ENCODE results near the gene CTNNBL1. TPM values are rescaled to one million over a fixed set of nuclear protein-coding genes. Genes with fewer than 3 reads are reported as not detected.

Gene CTNNBL1
- total and polyA plus RNA-seq, 2 experiments from 2014 or later: 27.6 to 55.0 TPM

- no peak overlapping the region for H3K4me2 ChIP-seq
- WGBS (ENCODE audit: low lambda C conversion rate, missing lambda C conversion rate): 91% methylated on average over 8 of the region's 8 CpGs
- H3K4me1 ChIP-seq (ENCODE audit: insufficient read depth): no peaks in the 10 kb centered on the region
- TF ChIP-seq EZH2 (IDR thresholded peaks at IDR 0.05; ENCODE audit: borderline replicate concordance) (no peak), CTCF (IDR thresholded peaks at IDR 0.05; ENCODE audit: poor library complexity) (no peak), EZH2phosphoT487 (IDR thresholded peaks at IDR 0.05; ENCODE audit: low read depth, severe bottlenecking, unreplicated experiment) (no peak)
- no peaks in the 10 kb centered on the region for H3K9me2 ChIP-seq (replicated peaks; ENCODE audit: insufficient read depth)
- no peak overlapping the region for H2AFZ ChIP-seq
- H4K20me1 ChIP-seq (ENCODE audit: insufficient read depth, poor library complexity, severe bottlenecking): no peaks in the 10 kb centered on the region
- no peaks in the 10 kb centered on the region for H3K79me2 ChIP-seq
- no peak for DNase-seq (ENCODE audit: low spot score)
- H3K4me3 ChIP-seq: no peak overlapping the region
- H3K27ac ChIP-seq: no peak overlapping the region
- no peaks in the 10 kb centered on the region for H3K9me3 ChIP-seq (ENCODE audit: low read depth)
- no peaks in the 10 kb centered on the region for H3K36me3 ChIP-seq (replicated peaks; ENCODE audit: insufficient read depth, low read depth)
- H3K27me3 ChIP-seq: no peaks in the 10 kb centered on the region
Observed at GRCh38 chr20:37803438-37804307, 109.8 kb downstream of the CTNNBL1 start.

- WGBS (ENCODE audit: low lambda C conversion rate, missing lambda C conversion rate): 95% methylated on average over 16 of the region's 16 CpGs
- Histone ChIP-seq H3K79me2 (no peaks in the 10 kb centered on the region), H4K20me1 (ENCODE audit: insufficient read depth, poor library complexity, severe bottlenecking) (no peaks in the 10 kb centered on the region), H3K9me3 (ENCODE audit: low read depth) (no peaks in the 10 kb centered on the region), H3K27me3 (no peaks in the 10 kb centered on the region), H3K27ac (no peak overlapping the region), H3K4me1 (ENCODE audit: insufficient read depth) (no peaks in the 10 kb centered on the region), H3K4me2 (no peak overlapping the region), H2AFZ (no peak overlapping the region), H3K9me2 (replicated peaks; ENCODE audit: insufficient read depth) (no peaks in the 10 kb centered on the region), H3K36me3 (replicated peaks; ENCODE audit: insufficient read depth, low read depth) (no peaks in the 10 kb centered on the region), H3K4me3 (no peak overlapping the region)
- TF ChIP-seq EZH2 (IDR thresholded peaks at IDR 0.05; ENCODE audit: borderline replicate concordance): no peak
- no peak for TF ChIP-seq CTCF (IDR thresholded peaks at IDR 0.05; ENCODE audit: poor library complexity)
- TF ChIP-seq EZH2phosphoT487 (IDR thresholded peaks at IDR 0.05; ENCODE audit: low read depth, severe bottlenecking, unreplicated experiment): no peak
- DNase-seq (ENCODE audit: low spot score): no peak
Observed at GRCh38 chr20:37804584-37805566, 111.0 kb downstream of the CTNNBL1 start.

GRCh38 chr20:37807471-37808232, 113.8 kb downstream of the CTNNBL1 start:
- H4K20me1 ChIP-seq (ENCODE audit: insufficient read depth, poor library complexity, severe bottlenecking): no peaks in the 10 kb centered on the region
- DNase-seq (ENCODE audit: low spot score): no peak
- WGBS (ENCODE audit: low lambda C conversion rate, missing lambda C conversion rate): 87% methylated on average over 5 of the region's 5 CpGs
- no peaks in the 10 kb centered on the region for H3K4me1 ChIP-seq (ENCODE audit: insufficient read depth)
- H3K27me3 ChIP-seq: no peaks in the 10 kb centered on the region
- no peak overlapping the region for H2AFZ ChIP-seq
- no peaks in the 10 kb centered on the region for H3K9me3 ChIP-seq (ENCODE audit: low read depth)
- H3K4me2 ChIP-seq: no peak overlapping the region
- TF ChIP-seq EZH2phosphoT487 (IDR thresholded peaks at IDR 0.05; ENCODE audit: low read depth, severe bottlenecking, unreplicated experiment) (no peak), CTCF (IDR thresholded peaks at IDR 0.05; ENCODE audit: poor library complexity) (no peak), EZH2 (IDR thresholded peaks at IDR 0.05; ENCODE audit: borderline replicate concordance) (no peak)
- no peaks in the 10 kb centered on the region for H3K79me2 ChIP-seq
- no peak overlapping the region for H3K4me3 ChIP-seq
- H3K9me2 ChIP-seq (replicated peaks; ENCODE audit: insufficient read depth): no peaks in the 10 kb centered on the region
- H3K36me3 ChIP-seq (replicated peaks; ENCODE audit: insufficient read depth, low read depth): no peaks in the 10 kb centered on the region
- H3K27ac ChIP-seq: no peak overlapping the region

Data from hepatocyte (in vitro differentiated cells).